Calu3 (cell line): Measurements from ENCODE around the gene RBPJ. TPM values are rescaled to one million over a fixed set of nuclear protein-coding genes. Genes with fewer than 3 reads are reported as not detected.

Experiments used
- BruUV-seq: library from RNA; stranded (reverse); fragments of 400-500 nt; replicated peaks from 2 replicates; lab custom pipeline; 2021; lab: Mats Ljungman, UMichigan
- CTCF ChIA-PET: fragments of 300-600 bp; sonication (Branson Sonifier 250); formaldehyde crosslinking; loops from one replicate; lab custom pipeline; 2022; ENCODE audit warnings: antibody characterized with exemption; lab: Charles Lee
- DNase-seq: peaks from one replicate; pipeline ENCODE4 v3.0.0; 2022
- H3K27ac Mint-ChIP-seq: one replicate; pipeline ENCODE4 v1.8.0; 2022; ENCODE audit warnings: mixed read lengths; ENCODE audit not compliant: unreplicated experiment
- H3K27me3 Mint-ChIP-seq: one replicate; pipeline ENCODE4 v1.8.0; 2022; ENCODE audit warnings: mixed read lengths; ENCODE audit not compliant: unreplicated experiment
- H3K36me3 Mint-ChIP-seq: one replicate; pipeline ENCODE4 v1.8.0; 2022; ENCODE audit warnings: mild to moderate bottlenecking, moderate library complexity, mixed read lengths; ENCODE audit not compliant: insufficient read depth, unreplicated experiment
- H3K4me1 Mint-ChIP-seq: one replicate; pipeline ENCODE4 v1.8.0; 2022; ENCODE audit warnings: mild to moderate bottlenecking, low read depth, mixed read lengths; ENCODE audit not compliant: unreplicated experiment
- H3K4me3 Mint-ChIP-seq: one replicate; pipeline ENCODE4 v1.8.0; 2022; ENCODE audit warnings: mild to moderate bottlenecking, low read depth, moderate library complexity, mixed read lengths; ENCODE audit not compliant: unreplicated experiment
- H3K9me3 Mint-ChIP-seq: one replicate; pipeline ENCODE4 v1.8.0; 2022; ENCODE audit warnings: low read depth, mixed read lengths; ENCODE audit not compliant: unreplicated experiment
- intact Hi-C: fragments of 100-400 bp; cut with micrococcal nuclease; formaldehyde crosslinking; loops from one replicate; pipeline ENCODE4 v1.10.0; 2022; ENCODE audit not compliant: unreplicated experiment
- total RNA-seq: library from RNA; stranded (reverse); gene quantifications from 2 replicates; pipeline ENCODE4 v1.2.3, GENCODE V29; 2022
- TF ChIP-seq, protein P1 (sequence below): fragments of 200-600 bp; IDR thresholded peaks from one replicate; pipeline ENCODE4 v1.8.0; 2022; ENCODE audit warnings: antibody characterized with exemption; ENCODE audit not compliant: unreplicated experiment

Gene RBPJ
- total RNA-seq, 1 experiment from 2014 or later, result 56.3 TPM

DNA sequence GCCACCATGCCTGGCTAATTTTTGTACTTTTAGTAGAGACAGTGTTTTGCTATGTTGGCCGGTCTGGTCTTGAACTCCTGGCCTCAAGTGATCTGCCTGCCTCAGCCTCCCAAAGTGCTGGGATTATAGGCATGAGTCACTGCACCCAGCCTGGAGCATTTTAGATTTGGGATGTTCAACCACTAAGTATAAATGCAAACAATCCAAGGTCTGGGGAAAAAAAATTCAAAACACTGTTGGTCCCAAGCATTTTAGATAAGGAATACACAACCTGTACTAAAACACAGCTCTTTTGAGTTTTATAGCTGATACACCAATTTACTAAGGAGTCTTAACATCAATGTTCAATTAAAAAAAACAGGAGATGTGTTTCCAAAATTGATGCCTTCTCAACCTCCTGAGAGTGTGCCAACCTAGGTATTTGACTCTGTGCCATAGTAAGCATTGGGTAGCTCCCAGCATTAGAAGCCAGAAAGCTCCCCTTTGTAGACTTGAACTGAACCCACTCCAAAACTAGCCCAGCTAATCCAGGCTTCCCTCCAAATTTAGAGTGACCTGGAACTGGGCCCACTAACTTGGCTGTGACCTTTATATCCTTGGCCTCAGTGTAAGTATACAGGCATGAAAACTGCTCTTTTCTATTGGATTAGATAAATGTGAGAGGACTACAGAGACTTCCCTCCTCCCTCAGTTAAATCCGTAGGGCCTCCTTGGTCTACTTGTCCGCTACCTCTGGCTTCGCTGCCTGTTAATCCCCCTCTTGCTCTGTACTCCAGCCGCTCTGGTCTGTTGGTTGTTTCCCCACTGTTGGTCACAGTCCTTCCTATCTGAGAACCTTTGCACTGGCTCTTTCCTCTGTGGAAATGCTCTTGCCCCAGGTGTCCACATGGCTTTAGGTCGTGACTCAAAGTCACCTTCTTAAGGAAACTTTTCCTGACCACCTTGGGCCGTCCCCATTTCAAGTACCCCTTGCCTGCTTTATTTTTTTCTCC, 91.9 kb downstream of the RBPJ start:
- Mint-ChIP-seq H3K27ac (no peak overlapping the region), H3K27me3 (no peaks in the 10 kb centered on the region), H3K4me1 (no peaks in the 10 kb centered on the region), H3K36me3 (peaks cover 3% of the 10 kb centered on the region), H3K4me3 (no peak overlapping the region), H3K9me3 (no peaks in the 10 kb centered on the region)
- no TSS peak for BruUV-seq
- intact Hi-C loops, result loop anchor here (5.0 kb wide), 2 partner anchors 330 to 425 kb away; no protein-coding TSS in a partner anchor
- CTCF ChIA-PET, result no interaction called here
- TF ChIP-seq, protein P1, sequence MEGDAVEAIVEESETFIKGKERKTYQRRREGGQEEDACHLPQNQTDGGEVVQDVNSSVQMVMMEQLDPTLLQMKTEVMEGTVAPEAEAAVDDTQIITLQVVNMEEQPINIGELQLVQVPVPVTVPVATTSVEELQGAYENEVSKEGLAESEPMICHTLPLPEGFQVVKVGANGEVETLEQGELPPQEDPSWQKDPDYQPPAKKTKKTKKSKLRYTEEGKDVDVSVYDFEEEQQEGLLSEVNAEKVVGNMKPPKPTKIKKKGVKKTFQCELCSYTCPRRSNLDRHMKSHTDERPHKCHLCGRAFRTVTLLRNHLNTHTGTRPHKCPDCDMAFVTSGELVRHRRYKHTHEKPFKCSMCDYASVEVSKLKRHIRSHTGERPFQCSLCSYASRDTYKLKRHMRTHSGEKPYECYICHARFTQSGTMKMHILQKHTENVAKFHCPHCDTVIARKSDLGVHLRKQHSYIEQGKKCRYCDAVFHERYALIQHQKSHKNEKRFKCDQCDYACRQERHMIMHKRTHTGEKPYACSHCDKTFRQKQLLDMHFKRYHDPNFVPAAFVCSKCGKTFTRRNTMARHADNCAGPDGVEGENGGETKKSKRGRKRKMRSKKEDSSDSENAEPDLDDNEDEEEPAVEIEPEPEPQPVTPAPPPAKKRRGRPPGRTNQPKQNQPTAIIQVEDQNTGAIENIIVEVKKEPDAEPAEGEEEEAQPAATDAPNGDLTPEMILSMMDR, result no peak
- no peak for DNase-seq

DNA sequence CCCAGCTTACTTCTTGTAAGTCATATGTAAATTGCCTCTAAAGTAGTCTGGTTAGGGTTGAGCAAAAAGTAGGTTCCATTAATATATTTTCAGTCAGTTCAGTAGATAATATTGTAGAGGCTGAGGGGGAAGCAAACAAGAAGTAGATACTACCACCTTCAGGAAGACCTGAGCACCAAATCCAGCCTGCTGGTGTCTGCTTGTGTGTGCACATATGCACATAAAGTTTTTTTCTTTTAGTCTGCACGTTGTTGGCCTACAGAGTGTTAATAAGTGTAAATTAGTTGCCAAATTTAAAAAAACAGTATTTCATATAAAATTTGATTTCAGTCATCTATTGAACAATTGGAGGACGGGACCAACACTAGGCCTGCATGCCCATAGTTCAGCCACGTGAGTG, 92.8 kb downstream of the RBPJ start:
- CTCF ChIA-PET, result no interaction called here
- H3K27ac Mint-ChIP-seq, result no peak overlapping the region
- DNase-seq, result no peak
- intact Hi-C loops, result loop anchor here (5.0 kb wide), 2 partner anchors 331 to 426 kb away; no protein-coding TSS in a partner anchor
- H3K4me3 Mint-ChIP-seq, result no peak overlapping the region
- no peaks in the 10 kb centered on the region for H3K27me3 Mint-ChIP-seq
- no peaks in the 10 kb centered on the region for H3K4me1 Mint-ChIP-seq
- no TSS peak for BruUV-seq
- H3K36me3 Mint-ChIP-seq, result peaks cover 3% of the 10 kb centered on the region
- TF ChIP-seq, protein P1, result no peak
- H3K9me3 Mint-ChIP-seq, result no peaks in the 10 kb centered on the region

DNA sequence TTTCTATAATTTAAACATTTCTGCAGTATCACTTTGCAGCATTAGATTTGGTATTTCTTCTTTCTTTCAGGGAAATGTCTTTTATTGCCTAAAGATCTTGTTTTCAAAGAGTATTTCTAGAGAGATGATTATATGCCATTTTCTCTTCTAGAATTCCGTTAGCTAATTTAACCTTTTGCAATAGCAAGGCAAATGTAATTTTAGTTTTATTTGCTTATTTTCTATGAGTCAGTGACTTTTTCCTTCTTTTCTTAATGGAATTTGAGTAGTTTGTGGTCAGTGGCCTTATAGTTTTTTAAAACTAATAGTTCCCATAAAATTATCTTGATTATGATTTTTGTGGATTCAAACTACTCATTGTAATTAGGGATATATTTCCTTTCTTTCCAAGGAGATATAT, 97.3 kb downstream of the RBPJ start:
- CTCF ChIA-PET, result no interaction called here

DNA sequence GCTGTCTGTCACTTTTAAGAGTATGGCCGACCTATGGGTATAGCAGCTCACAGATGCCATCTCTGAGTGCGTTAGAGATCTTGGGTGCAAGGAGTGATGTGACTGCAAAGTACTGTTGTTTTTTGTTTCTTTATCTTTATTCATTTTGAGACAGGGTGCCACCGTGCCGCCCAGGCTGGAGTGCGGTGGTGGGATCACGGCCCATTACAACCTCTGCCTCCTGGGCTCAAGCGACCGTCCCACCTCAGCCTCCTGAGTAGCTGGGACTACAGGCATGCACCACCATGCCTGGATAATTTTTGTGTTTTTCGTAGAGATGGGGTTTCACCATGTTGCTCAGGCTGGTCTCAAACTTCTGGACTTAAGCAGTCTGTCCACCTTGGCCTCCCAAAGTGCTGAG, 98.0 kb downstream of the RBPJ start:
- H3K4me1 Mint-ChIP-seq, result no peaks in the 10 kb centered on the region
- no peaks in the 10 kb centered on the region for H3K9me3 Mint-ChIP-seq
- H3K27me3 Mint-ChIP-seq, result no peaks in the 10 kb centered on the region
- no peak overlapping the region for H3K4me3 Mint-ChIP-seq
- DNase-seq, result no peak
- CTCF ChIA-PET, result no interaction called here
- intact Hi-C loops, result no loop called here
- no peak overlapping the region for H3K27ac Mint-ChIP-seq
- no TSS peak for BruUV-seq
- peaks cover 9% of the 10 kb centered on the region for H3K36me3 Mint-ChIP-seq
- TF ChIP-seq, protein P1, result no peak

More for the DNA sequence above, 97.3 kb downstream of the RBPJ start:
- H3K4me1 Mint-ChIP-seq, result no peaks in the 10 kb centered on the region
- intact Hi-C loops, result no loop called here
- H3K9me3 Mint-ChIP-seq, result no peaks in the 10 kb centered on the region
- no TSS peak for BruUV-seq
- TF ChIP-seq, protein P1, result no peak
- H3K4me3 Mint-ChIP-seq, result no peak overlapping the region
- DNase-seq, result no peak
- H3K36me3 Mint-ChIP-seq, result peaks cover 9% of the 10 kb centered on the region
- no peaks in the 10 kb centered on the region for H3K27me3 Mint-ChIP-seq
- H3K27ac Mint-ChIP-seq, result no peak overlapping the region
